OCI-LY3 (cell line): ENCODE results near the gene PLCB4.

Experiments used
- H2AFZ ChIP-seq: fragments of 200-600, 300-600 bp; shearing (Covaris generic); 2 replicates; pipeline ENCODE4 v1.6.0; 2014; ENCODE audit warnings: antibody characterized with exemption, low read depth, low read length
- H3K27ac ChIP-seq: fragments of 200-600, 300-600 bp; sonication (generic); 2 replicates; pipeline ENCODE4 v1.5.1; 2014; ENCODE audit warnings: mild to moderate bottlenecking, low read length, moderate library complexity, mixed read lengths
- H3K27me3 ChIP-seq: fragments of 200-600, 300-600 bp; sonication (generic); 2 replicates; pipeline ENCODE4 v1.6.1; 2014; ENCODE audit warnings: low read depth, low read length, mixed read lengths
- H3K36me3 ChIP-seq: fragments of 200-600, 300-600 bp; sonication (generic); replicated peaks from 2 replicates; pipeline ENCODE3; 2014; ENCODE audit warnings: low read depth, low read length, mixed read lengths
- H3K4me1 ChIP-seq: fragments of 300-600, 200-600 bp; sonication (generic); 2 replicates; pipeline ENCODE4 v1.6.1; 2014; ENCODE audit warnings: low read length, mixed read lengths
- H3K4me2 ChIP-seq: fragments of 200-600, 300-600 bp; sonication (generic); 2 replicates; pipeline ENCODE4 v1.6.1; 2014; ENCODE audit warnings: low read length, mixed read lengths
- H3K4me3 ChIP-seq: fragments of 300-600, 200-600 bp; sonication (generic); 2 replicates; pipeline ENCODE4 v1.5.1; 2014; ENCODE audit warnings: antibody characterized with exemption, mild to moderate bottlenecking, low read length, moderate library complexity
- H3K79me2 ChIP-seq: fragments of 300-600, 200-600 bp; shearing (Covaris generic); 2 replicates; pipeline ENCODE4 v1.6.1; 2014; ENCODE audit warnings: mild to moderate bottlenecking, low read length, mixed read lengths
- H3K9ac ChIP-seq: fragments of 300-600, 200-600 bp; shearing (Covaris generic); 2 replicates; pipeline ENCODE4 v1.6.0; 2014; ENCODE audit warnings: mild to moderate bottlenecking, low read length, moderate library complexity
- H3K9me3 ChIP-seq: fragments of 200-600, 300-600 bp; shearing (Covaris generic); 2 replicates; pipeline ENCODE4 v1.6.1; 2014; ENCODE audit warnings: low read length, mixed read lengths; ENCODE audit not compliant: insufficient read depth
- H4K20me1 ChIP-seq: fragments of 200-600, 300-600 bp; sonication (generic); 2 replicates; pipeline ENCODE4 v1.6.1; 2016; ENCODE audit warnings: low read length, mixed read lengths; ENCODE audit not compliant: insufficient read depth
- EZH2phosphoT487 ChIP-seq: fragments of 200-600 bp; shearing (Covaris generic); IDR thresholded peaks from 2 replicates; pipeline ENCODE4 v1.6.1; 2018; ENCODE audit warnings: antibody characterized with exemption, mixed run types, low read depth
- TF ChIP-seq, protein P1 (sequence below): fragments of 200-600, 300-600 bp; sonication (generic); IDR thresholded peaks from 2 replicates; pipeline ENCODE4 v1.5.1; 2014; ENCODE audit warnings: antibody characterized with exemption, low read length, low read depth

Gene PLCB4

DNA sequence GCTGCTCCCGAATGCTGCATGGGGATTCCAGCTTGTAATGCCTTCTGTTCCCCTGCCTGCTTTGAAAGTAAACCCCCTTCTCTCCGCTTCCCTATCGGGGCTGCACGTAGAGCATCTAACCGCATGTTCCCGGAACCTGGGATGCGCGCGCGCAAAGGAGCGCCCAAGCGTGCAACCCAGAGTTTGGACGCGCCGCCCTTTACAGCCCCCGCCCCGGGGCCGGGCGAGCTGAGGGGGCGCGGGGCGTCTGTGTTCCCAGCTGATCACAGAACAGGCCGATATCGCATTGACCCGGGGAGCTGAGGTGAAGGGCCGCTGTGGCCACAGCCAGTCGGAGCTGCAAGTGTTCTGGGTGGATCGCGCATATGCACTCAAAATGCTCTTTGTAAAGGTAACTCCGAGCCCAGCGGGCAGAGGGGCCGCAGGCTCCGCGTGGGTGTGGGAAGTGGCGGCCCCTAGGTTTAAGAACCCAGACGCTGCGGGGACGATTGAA, 446.9 kb downstream of the PLCB4 start:
- Histone ChIP-seq H3K4me3 (no peak overlapping the region), H3K36me3 (no peaks in the 10 kb centered on the region), H3K4me2 (no peak overlapping the region)

DNA sequence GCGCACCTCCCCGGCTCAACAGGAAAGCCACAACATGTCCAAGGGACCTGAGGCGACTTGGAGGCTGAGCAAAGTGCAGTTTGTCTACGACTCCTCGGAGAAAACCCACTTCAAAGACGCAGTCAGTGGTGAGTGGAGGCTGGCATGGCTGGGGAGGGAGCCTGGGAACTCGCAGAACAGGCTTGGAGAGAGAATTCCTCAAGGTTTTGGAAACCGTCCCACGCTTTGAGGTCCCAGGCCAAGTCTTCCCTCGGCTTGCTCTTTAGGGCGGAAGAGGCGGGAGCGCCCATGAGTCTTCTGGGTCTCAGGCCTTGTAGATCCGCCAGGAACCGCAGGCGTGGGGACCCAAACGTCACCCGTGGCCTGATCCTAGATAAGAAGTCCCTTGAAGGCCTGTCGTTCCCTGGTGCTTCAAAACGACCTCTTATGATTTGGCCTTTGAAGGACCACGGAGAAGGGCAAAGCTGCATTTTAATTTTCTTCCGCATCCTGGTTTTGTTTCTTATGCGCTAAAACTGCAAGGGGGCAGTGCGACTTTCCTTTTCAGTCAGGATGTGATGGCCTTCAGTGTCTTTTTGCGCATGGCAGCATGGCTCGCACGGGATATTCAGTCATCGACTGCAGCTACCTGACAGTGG, 447.5 kb downstream of the PLCB4 start:
- no peaks in the 10 kb centered on the region for H3K79me2 ChIP-seq
- no peaks in the 10 kb centered on the region for H3K4me1 ChIP-seq
- no peak overlapping the region for H3K27ac ChIP-seq
- H4K20me1 ChIP-seq: no peaks in the 10 kb centered on the region
- no peaks in the 10 kb centered on the region for H3K9me3 ChIP-seq
- no peak overlapping the region for H2AFZ ChIP-seq
- no peaks in the 10 kb centered on the region for H3K36me3 ChIP-seq
- H3K4me3 ChIP-seq: no peak overlapping the region
- TF ChIP-seq, protein P1, sequence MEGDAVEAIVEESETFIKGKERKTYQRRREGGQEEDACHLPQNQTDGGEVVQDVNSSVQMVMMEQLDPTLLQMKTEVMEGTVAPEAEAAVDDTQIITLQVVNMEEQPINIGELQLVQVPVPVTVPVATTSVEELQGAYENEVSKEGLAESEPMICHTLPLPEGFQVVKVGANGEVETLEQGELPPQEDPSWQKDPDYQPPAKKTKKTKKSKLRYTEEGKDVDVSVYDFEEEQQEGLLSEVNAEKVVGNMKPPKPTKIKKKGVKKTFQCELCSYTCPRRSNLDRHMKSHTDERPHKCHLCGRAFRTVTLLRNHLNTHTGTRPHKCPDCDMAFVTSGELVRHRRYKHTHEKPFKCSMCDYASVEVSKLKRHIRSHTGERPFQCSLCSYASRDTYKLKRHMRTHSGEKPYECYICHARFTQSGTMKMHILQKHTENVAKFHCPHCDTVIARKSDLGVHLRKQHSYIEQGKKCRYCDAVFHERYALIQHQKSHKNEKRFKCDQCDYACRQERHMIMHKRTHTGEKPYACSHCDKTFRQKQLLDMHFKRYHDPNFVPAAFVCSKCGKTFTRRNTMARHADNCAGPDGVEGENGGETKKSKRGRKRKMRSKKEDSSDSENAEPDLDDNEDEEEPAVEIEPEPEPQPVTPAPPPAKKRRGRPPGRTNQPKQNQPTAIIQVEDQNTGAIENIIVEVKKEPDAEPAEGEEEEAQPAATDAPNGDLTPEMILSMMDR: no peak
- no peak for TF ChIP-seq EZH2phosphoT487
- no peak overlapping the region for H3K4me2 ChIP-seq
- H3K9ac ChIP-seq: no peak overlapping the region
- no peaks in the 10 kb centered on the region for H3K27me3 ChIP-seq

More for the DNA sequence above, 446.9 kb downstream of the PLCB4 start:
- Histone ChIP-seq H3K9ac (no peak overlapping the region), H3K79me2 (no peaks in the 10 kb centered on the region), H3K27me3 (0 out of 2 replicates have a peak, but pooled peaks cover 3% of the 10 kb centered on the region), H2AFZ (no peak overlapping the region), H3K4me1 (no peaks in the 10 kb centered on the region), H3K27ac (no peak overlapping the region), H4K20me1 (no peaks in the 10 kb centered on the region), H3K9me3 (no peaks in the 10 kb centered on the region)
- TF ChIP-seq, protein P1: no peak
- no peak for TF ChIP-seq EZH2phosphoT487

DNA sequence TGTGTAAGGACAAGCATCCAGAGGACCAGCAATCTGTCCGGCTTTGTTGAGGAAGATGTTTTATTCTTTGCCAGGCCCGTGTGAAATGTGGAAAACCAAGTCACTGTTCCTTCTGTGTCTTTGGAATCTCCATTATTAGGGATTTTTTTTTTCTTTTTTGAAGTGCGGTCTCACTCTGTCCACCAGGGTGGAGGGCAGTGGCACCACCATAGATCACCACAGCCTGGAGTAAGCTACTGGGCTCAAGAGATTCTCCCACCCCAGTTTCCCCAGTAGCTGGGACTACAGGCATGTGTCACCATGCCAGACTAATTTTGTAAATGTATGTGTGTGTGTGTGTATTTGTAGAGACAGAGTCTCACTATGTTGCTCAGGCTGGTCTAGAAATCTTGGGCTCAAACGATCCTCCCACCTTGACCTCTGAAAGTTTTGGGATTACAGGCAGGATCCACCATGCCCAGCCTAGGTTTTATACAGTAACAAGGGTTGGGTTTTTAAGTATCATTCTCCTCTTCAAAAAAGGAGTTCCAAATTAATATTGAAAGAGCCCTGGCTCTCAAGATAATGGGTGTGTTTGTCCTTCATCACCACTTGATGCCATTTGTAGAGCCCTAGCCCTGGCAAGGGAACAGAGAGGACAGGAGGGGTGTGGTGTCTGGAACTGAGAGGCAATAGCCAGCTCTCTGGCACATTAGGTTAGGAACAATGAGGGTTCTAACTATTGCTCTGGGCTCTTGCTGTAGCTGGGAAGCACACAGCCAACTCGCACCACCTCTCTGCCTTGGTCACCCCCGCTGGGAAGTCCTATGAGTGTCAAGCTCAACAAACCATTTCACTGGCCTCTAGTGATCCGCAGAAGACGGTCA, 448.6 kb downstream of the PLCB4 start:
- Histone ChIP-seq H3K9me3 (no peaks in the 10 kb centered on the region), H3K9ac (no peak overlapping the region), H4K20me1 (no peaks in the 10 kb centered on the region)

More for the DNA sequence above, 448.6 kb downstream of the PLCB4 start:
- no peaks in the 10 kb centered on the region for H3K79me2 ChIP-seq
- H3K27ac ChIP-seq: no peak overlapping the region
- H3K36me3 ChIP-seq: no peaks in the 10 kb centered on the region
- H3K4me3 ChIP-seq: no peak overlapping the region
- H2AFZ ChIP-seq: no peak overlapping the region
- TF ChIP-seq, protein P1: no peak
- TF ChIP-seq EZH2phosphoT487: no peak
- H3K27me3 ChIP-seq: peaks cover 3% of the 10 kb centered on the region; the same call in 1 of the 2 replicates
- H3K4me1 ChIP-seq: no peaks in the 10 kb centered on the region
- no peak overlapping the region for H3K4me2 ChIP-seq
